HK-2 (cell line): Measurements from ENCODE around the gene PCCA.
A peak's percentile ranks its signal among the peaks of the same experiment; 100 is the strongest.
"Not testable (repeated sequence)": the region's sequence is repeated elsewhere in the genome, so short reads cannot be mapped to it uniquely, and the experiment has no call there.

ENCODE experiments used
- DNase-seq: peaks from one replicate; pipeline ENCODE4 v3.0.0-alpha.2; 2018; ENCODE audit not compliant: unreplicated experiment

Gene PCCA

DNA sequence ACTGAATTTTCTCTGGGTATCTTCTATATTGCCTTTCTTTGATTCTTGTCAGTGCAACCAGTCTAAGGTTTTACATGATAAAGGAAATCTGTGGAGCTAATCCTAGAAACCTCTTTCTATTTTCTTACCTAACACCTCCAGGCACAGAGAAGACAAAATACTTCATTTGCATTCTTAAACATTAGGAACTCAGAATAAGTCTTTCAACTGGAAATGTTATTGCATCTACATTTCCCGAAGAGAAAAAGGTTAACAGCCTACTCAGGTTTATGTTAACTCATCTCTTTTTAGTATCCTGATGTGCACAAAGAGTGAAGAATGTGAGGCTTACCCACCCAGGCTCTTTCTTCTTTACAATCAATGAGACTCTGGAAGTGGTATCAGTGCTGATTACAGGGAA, 106.7 kb downstream of the PCCA start:
- DNase-seq, result no peak

- DNase-seq, result no peak
Measured at GRCh38 chr13:100196375-100196774, 107.5 kb downstream of the PCCA start.

DNA sequence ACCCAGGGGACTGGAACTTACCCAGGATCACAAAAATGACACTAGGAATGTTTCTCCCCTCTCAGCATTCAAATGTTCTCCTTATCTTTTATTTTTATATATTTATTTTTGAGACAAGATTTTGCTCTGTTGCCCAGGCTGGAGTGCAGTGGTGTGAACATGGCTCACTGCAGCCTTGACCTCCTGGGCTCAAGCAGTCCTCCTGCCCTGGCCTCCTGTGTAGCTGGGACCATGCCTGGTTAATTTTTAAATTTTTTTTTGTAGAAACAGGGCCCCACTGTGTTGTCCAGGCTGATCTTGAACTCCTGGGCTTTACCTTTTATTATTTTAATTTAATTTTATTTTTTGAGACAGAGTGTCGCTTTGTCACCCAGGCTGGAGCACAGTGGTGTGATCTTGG, 108.2 kb downstream of the PCCA start:
- DNase-seq, result no peak

DNA sequence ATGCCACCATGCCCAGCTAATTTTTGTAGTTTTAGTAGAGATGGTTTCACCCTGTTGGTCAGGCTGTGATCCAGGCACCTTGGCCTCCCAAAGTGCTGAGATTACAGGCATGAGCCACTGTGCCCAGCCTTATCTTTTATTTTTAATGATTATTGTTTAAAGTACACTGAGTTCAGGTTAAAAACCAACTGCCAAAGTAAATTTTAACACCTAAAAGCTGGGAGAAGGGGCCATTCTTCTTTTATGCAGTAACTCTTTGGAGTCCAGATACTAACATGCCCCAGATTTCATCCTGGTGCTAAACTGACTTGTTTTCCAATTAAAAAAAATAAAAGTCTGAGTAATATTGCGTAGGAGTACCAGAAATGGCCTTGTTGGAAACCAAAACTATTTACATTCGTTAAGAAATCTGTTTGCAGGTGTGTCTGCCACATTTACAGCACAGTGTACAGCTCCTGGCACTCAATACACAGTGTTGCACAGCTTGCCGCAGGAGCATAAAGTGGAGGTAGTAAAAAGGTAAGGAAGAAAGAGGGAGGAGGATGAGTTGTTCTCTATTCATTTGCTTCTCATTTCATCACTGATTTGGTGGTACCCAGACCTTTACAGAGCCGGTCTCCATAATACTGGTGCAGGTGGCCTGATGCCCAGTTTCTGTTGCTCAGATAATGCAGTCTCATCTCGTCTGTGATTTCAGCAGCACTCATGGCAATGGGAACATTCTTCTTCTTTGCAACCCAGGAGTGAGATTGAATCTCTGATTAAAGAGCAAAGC, 108.9 kb downstream of the PCCA start:
- no peak for DNase-seq

GRCh38 chr13:100203696-100204367, 114.9 kb downstream of the PCCA start:
- DNase-seq, result peak; percentile 7

- DNase-seq, result no peak
Measured at GRCh38 chr13:100208002-100208401, 119.1 kb downstream of the PCCA start.

DNA sequence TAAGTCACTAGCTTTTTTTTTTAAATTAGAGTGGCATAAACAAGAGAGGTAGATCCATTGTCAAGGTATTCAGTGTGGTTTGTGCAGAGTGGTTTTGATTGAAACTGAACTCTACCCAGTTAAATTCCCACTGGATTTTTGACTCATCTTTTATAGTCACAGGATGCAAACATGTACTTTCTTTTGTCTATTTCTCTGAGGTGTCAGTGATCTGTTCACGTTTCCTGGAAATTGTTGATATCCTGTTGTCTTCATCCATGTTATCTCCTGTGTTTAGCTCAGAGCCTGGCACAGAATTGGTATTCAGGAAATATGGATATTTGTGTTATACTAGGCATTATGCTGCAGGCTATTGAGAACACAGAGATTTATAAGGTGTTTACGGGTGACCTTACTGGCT, 119.7 kb downstream of the PCCA start:
- no peak for DNase-seq

- no peak for DNase-seq
Measured at GRCh38 chr13:100209857-100210825, 121.2 kb downstream of the PCCA start.

DNA sequence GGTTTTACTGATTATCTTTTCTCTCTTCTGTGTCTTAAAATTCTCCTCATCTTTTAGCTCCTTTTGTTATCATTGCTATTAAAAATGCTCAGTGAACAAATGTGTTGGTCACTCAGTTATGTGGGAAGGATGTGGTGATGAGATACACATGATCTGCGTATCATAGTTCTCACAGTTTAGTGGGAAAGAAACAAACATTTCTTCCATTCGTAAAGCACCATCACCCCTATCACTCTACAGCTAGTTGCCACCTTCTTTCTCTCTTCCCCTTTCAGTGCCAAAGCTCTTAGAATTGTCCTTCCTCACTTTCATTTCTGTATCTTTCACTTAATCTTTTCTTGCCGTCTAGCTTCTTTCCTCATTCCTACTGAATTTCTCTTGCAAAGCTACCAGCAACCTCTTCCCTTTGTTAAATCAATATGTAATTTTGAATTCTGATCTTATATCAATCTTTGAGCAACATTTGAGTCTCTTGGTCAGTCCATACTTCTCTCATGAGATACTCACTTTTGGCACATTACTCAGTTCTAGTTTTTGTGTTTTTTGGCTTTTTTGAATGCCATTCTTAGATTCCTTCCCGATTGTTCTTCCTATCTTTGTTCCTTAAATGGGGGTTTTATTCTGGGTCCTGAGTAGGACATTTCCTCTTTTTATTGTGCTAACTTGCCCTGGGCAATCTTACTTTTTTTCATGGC, 122.3 kb downstream of the PCCA start:
- DNase-seq, result no peak

GRCh38 chr13:100212904-100213553, 124.1 kb downstream of the PCCA start:
- DNase-seq, result no peak

- DNase-seq, result no peak
Measured at GRCh38 chr13:100213576-100213975, 124.7 kb downstream of the PCCA start.

GRCh38 chr13:100214886-100215285, 126.0 kb downstream of the PCCA start:
- DNase-seq, result no peak

GRCh38 chr13:100221166-100221565, 132.3 kb downstream of the PCCA start:
- no peak for DNase-seq

DNA sequence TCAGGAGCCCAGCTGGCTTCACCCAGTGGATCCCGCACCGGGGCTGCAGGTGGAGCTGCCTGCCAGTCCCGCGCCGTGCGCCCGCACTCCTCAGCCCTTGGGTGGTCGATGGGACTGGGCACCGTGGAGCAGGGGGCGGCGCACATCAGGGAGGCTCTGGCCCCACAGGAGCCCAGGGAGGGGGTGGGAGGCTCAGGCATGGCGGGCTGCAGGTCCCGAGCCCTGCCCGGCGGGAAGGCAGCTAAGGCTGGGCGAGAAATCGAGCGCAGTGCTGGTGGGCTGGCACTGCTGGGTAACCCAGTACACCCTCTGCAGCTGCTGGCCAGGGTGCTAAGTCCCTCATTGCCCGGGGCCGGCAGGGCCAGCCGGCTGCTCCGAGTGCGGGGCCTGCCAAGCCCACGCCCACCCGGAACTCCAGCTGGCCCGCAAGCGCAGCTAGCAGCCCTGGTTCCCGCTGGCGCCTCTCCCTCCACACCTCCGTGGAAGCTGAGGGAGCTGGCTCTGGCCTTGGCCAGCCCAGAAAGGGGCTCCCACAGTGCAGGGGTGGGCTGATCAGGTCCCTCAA, 135.2 kb downstream of the PCCA start:
- not testable (repeated sequence) for DNase-seq

GRCh38 chr13:100229603-100230002, 140.7 kb downstream of the PCCA start:
- DNase-seq, result no peak

DNA sequence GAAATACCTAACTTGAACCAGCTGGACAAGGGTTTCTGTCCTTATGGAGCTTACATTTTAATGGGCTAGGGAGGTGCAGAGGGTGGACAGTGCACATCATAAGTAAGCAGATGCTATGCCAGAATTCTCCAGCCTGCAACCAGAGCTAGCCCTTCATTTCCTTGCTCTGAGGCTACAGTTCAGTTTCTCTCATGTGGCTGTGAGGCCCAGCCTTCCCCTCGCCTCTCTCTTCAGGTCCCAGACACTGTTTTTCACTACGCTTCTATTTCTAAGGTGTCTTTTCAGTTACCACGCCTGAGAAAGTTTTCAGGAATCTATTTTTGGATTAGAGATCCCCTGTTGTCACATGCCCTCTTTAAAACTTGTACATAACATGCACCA, 141.9 kb downstream of the PCCA start:
- no peak for DNase-seq

DNA sequence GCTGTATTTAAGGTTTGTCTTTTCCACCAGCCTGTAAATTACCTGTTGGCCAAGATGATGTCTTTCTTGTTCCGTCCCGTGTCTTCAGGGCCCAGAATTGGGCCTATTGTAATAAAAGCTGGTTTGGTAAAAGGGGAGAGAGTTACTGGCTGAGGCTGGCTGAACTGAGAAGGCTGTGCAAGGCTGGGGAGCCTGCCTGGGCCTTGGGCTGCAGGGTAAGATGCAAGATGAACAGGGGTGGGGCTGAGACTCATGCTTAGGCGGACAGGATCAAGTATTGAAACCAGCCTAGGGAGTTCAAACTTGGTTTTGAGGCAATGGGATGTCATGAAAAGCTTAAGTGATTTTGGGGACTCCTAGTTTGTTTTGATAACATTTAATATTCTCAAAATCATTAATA, 142.3 kb downstream of the PCCA start:
- DNase-seq, result no peak

- no peak for DNase-seq
Measured at GRCh38 chr13:100234006-100234405, 145.1 kb downstream of the PCCA start.

- DNase-seq, result peak; percentile 6
Measured at GRCh38 chr13:100234524-100235136, 145.7 kb downstream of the PCCA start.

DNA sequence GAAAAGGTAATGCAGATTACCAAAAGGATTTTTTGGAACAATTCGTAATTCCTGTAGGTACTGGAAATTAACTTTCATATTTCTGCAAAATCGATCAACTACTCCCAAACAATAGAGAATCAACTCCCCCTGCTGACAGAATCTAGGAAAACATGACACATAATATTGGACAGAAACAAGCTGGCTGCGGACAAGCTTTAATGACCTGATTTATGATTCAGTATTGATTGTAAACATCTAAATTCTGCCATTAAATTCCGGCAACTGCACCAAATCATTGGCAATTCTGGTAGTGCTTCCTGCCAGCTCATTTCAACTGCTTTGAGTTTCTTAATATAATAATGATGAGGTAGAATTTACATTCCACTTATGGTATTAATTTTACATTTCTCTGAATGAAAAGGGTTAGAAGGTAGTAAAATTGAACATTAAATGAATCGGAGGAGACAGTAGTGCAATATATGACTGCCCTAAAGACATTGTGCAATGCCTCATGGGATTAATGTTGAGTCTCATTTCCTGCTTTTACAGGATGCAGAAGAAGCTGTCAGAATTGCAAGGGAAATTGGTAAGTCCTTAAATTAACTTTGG, 146.5 kb downstream of the PCCA start:
- no peak for DNase-seq
